ENCODE data around the gene TBC1D17.

DNA sequence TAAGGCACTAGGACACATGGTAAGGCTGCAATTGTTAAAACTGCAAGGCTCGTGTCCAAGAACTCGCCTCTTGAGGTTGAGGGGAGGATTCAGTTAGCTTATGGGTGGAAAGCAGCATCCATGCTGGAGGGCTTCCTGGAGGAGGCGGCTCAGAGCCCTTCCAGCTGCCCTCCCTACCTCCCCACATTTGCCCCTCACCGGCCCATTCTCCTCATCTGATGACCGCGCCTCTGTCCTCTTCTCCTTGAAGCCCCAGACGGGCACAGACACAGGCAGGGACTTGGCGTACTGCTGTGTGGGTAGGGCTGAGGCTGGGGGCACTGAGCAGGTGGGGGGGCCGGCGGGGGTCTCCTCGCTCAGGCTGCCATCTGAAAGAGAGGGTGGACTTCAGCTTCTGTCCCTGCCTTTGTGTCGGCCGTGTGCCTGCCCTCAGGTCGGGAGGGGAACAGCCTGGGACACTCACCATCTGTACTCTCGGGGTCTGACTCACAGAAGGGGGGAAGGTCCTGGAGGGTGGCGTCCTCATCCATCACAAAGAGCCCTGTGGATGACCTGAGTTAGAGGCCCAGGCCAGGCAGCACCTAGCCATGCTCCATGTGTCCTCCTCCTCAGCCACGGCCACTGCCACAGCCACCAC, 6.0 kb upstream of the TBC1D17 start:
- TF ChIP-seq, protein P1, sequence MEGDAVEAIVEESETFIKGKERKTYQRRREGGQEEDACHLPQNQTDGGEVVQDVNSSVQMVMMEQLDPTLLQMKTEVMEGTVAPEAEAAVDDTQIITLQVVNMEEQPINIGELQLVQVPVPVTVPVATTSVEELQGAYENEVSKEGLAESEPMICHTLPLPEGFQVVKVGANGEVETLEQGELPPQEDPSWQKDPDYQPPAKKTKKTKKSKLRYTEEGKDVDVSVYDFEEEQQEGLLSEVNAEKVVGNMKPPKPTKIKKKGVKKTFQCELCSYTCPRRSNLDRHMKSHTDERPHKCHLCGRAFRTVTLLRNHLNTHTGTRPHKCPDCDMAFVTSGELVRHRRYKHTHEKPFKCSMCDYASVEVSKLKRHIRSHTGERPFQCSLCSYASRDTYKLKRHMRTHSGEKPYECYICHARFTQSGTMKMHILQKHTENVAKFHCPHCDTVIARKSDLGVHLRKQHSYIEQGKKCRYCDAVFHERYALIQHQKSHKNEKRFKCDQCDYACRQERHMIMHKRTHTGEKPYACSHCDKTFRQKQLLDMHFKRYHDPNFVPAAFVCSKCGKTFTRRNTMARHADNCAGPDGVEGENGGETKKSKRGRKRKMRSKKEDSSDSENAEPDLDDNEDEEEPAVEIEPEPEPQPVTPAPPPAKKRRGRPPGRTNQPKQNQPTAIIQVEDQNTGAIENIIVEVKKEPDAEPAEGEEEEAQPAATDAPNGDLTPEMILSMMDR (IDR thresholded peaks at IDR 0.05; ENCODE audit: insufficient read depth, low read depth, low read length), result no peak
- no peak for TF ChIP-seq EZH2 (IDR thresholded peaks at IDR 0.05; ENCODE audit: insufficient read depth, low read length)
